ENCODE results near the gene PPP1R15B. TPM values are rescaled to one million over a fixed set of nuclear protein-coding genes. Genes with fewer than 3 reads are reported as not detected.

PPP1R15B gene
- total RNA-seq, 1 experiment from 2014 or later: 45.9 TPM

DNA sequence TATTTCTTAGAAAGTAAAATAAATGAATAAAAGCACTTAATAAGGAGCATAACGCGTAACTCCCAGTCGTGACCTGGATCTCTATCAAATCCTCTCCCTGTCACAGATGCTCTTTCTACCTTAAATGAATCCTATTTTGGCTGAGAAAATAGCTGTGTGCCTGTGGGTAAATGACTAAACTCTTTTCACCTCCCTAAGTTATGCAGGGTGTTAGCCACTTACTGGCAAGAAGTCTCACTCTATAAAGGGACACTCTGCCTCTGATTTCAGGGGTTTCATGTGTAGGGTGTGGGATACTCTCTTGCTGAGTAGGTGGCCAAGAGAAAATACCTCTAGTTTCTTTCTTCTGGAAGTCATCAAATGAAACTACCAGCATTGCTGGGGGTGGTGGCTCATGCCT, 24.3 kb upstream of the PPP1R15B start:
- no peak overlapping the region for H3K18ac ChIP-seq (ENCODE audit: insufficient read length, low read depth, low read length)
- WGBS (ENCODE audit: extremely low coverage, insufficient read length, low lambda C conversion rate): no CpG with 5 or more reads among the region's 3 CpGs
- no peaks in the 10 kb centered on the region for H3K23me2 ChIP-seq (ENCODE audit: insufficient read length, low read depth, low read length, poor library complexity, severe bottlenecking)
- peaks cover 7 to 27% (median 21%) of the 10 kb centered on the region in 3 experiments; a peak in 6 of 7 replicates for H3K36me3 Mint-ChIP-seq (ENCODE audit: insufficient read depth in 1 of 3, low read depth in 3 of 3)
- H3K4me2 ChIP-seq (ENCODE audit: insufficient read depth, insufficient read length, low read length): no peak overlapping the region
- H3K79me2 ChIP-seq (ENCODE audit: insufficient read depth, low read length): no peaks in the 10 kb centered on the region
- no peak overlapping the region for H3K27ac ChIP-seq (ENCODE audit: insufficient read length, low read depth, low read length)
- no peak overlapping the region for H2AK5ac ChIP-seq (ENCODE audit: insufficient read length, low read length)
- no peak overlapping the region for H2BK12ac ChIP-seq (ENCODE audit: insufficient read length, low read depth, low read length)
- H3K4ac ChIP-seq (ENCODE audit: low read depth, low read length): no peak overlapping the region
- H3K4me3 Mint-ChIP-seq: no peak overlapping the region
- no peaks in the 10 kb centered on the region for H3K27me3 Mint-ChIP-seq (ENCODE audit: low read depth)
- no peak for DNase-seq
- H4K20me1 ChIP-seq (ENCODE audit: control insufficient read depth, insufficient read depth, insufficient read length): peaks cover 2% of the 10 kb centered on the region
- no peaks in the 10 kb centered on the region for H3K27me3 ChIP-seq (ENCODE audit: insufficient read depth, low read length)
- no peak overlapping the region for H4K8ac ChIP-seq (replicated peaks; ENCODE audit: insufficient read length, low read depth, low read length)
- H2BK15ac ChIP-seq (ENCODE audit: low read depth, low read length): no peak overlapping the region
- no peak overlapping the region for H3K56ac ChIP-seq (ENCODE audit: insufficient read length, low read depth, low read length)
- H3T11ph ChIP-seq (ENCODE audit: low read length): no peak overlapping the region
- H3K23ac ChIP-seq (ENCODE audit: insufficient read length, low read depth, low read length): no peak overlapping the region
- H3K27ac Mint-ChIP-seq: no peak overlapping the region
- no peak overlapping the region for H4K91ac ChIP-seq (ENCODE audit: insufficient read length, low read depth, low read length)
- TF ChIP-seq CTCF (conservative IDR thresholded peaks at IDR 0.05): no peak
- H3K79me1 ChIP-seq (ENCODE audit: insufficient read depth, low read depth, low read length, poor library complexity, severe bottlenecking): no peaks in the 10 kb centered on the region
- no peaks in the 10 kb centered on the region; a peak in 1 of 4 replicates for H3K4me1 Mint-ChIP-seq
- no peak overlapping the region for H2AFZ ChIP-seq (ENCODE audit: low read length)
- no peaks in the 10 kb centered on the region for H3K9me3 ChIP-seq (ENCODE audit: control insufficient read depth, low read depth, low read length)
- H2BK20ac ChIP-seq (ENCODE audit: low read depth, low read length, poor library complexity, severe bottlenecking): no peak overlapping the region
- no peaks in the 10 kb centered on the region for H3K4me1 ChIP-seq (ENCODE audit: insufficient read depth, low read length)
- no peak overlapping the region for H2BK120ac ChIP-seq (ENCODE audit: low read depth, low read length, poor library complexity, severe bottlenecking)
- H3K9ac ChIP-seq (ENCODE audit: extremely low read depth, insufficient read length, low read length): no peak overlapping the region
- no peak overlapping the region for H3K14ac ChIP-seq (ENCODE audit: insufficient read depth, low read length)
- no peak overlapping the region for H2BK5ac ChIP-seq (ENCODE audit: insufficient read length, low read length)
- no peak overlapping the region for H4K5ac ChIP-seq (ENCODE audit: insufficient read length, low read depth, low read length)
- H3K9me3 Mint-ChIP-seq: no peaks in the 10 kb centered on the region
